ENCODE measurements around the gene HOMER3.

GRCh38 chr19:18949858-18950257, 8.8 kb upstream of the HOMER3 start:
- TF ChIP-seq BHLHE40 (IDR thresholded peaks at IDR 0.05; ENCODE audit: borderline replicate concordance in 1 of 2, low read depth in 2 of 2, low read length in 1 of 2) (no peak), ATF3 (IDR thresholded peaks at IDR 0.05; ENCODE audit: borderline replicate concordance, extremely low read depth, low read depth, low read length) (no peak), CBX5 (IDR thresholded peaks at IDR 0.05; ENCODE audit: low read depth) (no peak), RB1 (IDR thresholded peaks at IDR 0.05; ENCODE audit: borderline replicate concordance) (no peak), RAD21 (IDR thresholded peaks at IDR 0.05; ENCODE audit: insufficient read depth, low read depth, low read length) (no peak), ZZZ3 (IDR thresholded peaks at IDR 0.05; ENCODE audit: control insufficient read depth, insufficient read length, low read depth) (no peak), ELK1 (IDR thresholded peaks at IDR 0.05; ENCODE audit: low read depth, low read length) (no peak), SRF (IDR thresholded peaks at IDR 0.05; ENCODE audit: low read depth in 2 of 2, low read length in 2 of 2) (no peak), ESRRA (IDR thresholded peaks at IDR 0.05; ENCODE audit: low read length) (no peak), REST (IDR thresholded peaks at IDR 0.05; ENCODE audit: low read depth, low read length) (no peak)
- TF ChIP-seq, protein P1, sequence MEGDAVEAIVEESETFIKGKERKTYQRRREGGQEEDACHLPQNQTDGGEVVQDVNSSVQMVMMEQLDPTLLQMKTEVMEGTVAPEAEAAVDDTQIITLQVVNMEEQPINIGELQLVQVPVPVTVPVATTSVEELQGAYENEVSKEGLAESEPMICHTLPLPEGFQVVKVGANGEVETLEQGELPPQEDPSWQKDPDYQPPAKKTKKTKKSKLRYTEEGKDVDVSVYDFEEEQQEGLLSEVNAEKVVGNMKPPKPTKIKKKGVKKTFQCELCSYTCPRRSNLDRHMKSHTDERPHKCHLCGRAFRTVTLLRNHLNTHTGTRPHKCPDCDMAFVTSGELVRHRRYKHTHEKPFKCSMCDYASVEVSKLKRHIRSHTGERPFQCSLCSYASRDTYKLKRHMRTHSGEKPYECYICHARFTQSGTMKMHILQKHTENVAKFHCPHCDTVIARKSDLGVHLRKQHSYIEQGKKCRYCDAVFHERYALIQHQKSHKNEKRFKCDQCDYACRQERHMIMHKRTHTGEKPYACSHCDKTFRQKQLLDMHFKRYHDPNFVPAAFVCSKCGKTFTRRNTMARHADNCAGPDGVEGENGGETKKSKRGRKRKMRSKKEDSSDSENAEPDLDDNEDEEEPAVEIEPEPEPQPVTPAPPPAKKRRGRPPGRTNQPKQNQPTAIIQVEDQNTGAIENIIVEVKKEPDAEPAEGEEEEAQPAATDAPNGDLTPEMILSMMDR (IDR thresholded peaks at IDR 0.05 in 2 of 3, conservative IDR thresholded peaks at IDR 0.05 in 1 of 3; ENCODE audit: control insufficient read depth in 2 of 3, extremely low read depth in 1 of 3, insufficient read depth in 1 of 3, low read depth in 3 of 3, low read length in 3 of 3): no peak

Data from GM12878 (cell line).